Caco-2 (cell line): Measurements from ENCODE around the gene ANK2. TPM values are rescaled to one million over a fixed set of nuclear protein-coding genes. Genes with fewer than 3 reads are reported as not detected.

Experiments used
- BruUV-seq: library from RNA; stranded (reverse); fragments of 400-500 nt; replicated peaks from 2 replicates; lab custom pipeline; 2021; lab: Mats Ljungman, UMichigan
- CTCF ChIA-PET: fragments of 300-600 bp; sonication (Branson Sonifier 250); formaldehyde crosslinking; loops from one replicate; lab custom pipeline; 2022; ENCODE audit warnings: antibody characterized with exemption; lab: Charles Lee
- POLR2A ChIA-PET: fragments of 300-600 bp; sonication (Branson Sonifier 250); formaldehyde crosslinking; loops from one replicate; lab custom pipeline; 2022; ENCODE audit warnings: antibody characterized with exemption; lab: Charles Lee
- DNase-seq, 2 experiments: peaks; one replicate each; pipeline versions ENCODE4 v3.0.0 to v3.0.0-alpha.2; 2020 to 2022
- H3K27me3 ChIP-seq: replicated peaks from 2 replicates; pipeline ENCODE4 v1.6.0; 2011; ENCODE audit warnings: low read length; ENCODE audit not compliant: control insufficient read depth, insufficient read depth
- H3K36me3 ChIP-seq: 2 replicates; pipeline ENCODE4 v1.5.1; 2011; ENCODE audit warnings: low read length; ENCODE audit not compliant: control insufficient read depth, insufficient read depth
- H3K4me1 ChIP-seq: fragments of 250-450 bp; sonication (Bioruptor Pico); 2 replicates; pipeline ENCODE4 v1.5.1; 2020; ENCODE audit warnings: mild to moderate bottlenecking
- H3K4me3 ChIP-seq: 2 replicates; pipeline ENCODE4 v1.5.1; 2011; ENCODE audit warnings: low read depth, mild to moderate bottlenecking, control low read depth, low read length
- H3K9me3 ChIP-seq: fragments of 250-450 bp; sonication (Bioruptor Pico); 2 replicates; pipeline ENCODE4 v1.5.1; 2020; ENCODE audit warnings: mild to moderate bottlenecking, moderate library complexity
- H3K27ac Mint-ChIP-seq: one replicate; pipeline ENCODE4 v1.8.0; 2022; ENCODE audit warnings: mixed read lengths; ENCODE audit not compliant: unreplicated experiment
- H3K27me3 Mint-ChIP-seq: one replicate; pipeline ENCODE4 v1.8.0; 2022; ENCODE audit warnings: mixed read lengths; ENCODE audit not compliant: insufficient read depth, unreplicated experiment
- H3K36me3 Mint-ChIP-seq: one replicate; pipeline ENCODE4 v1.8.0; 2022; ENCODE audit warnings: mild to moderate bottlenecking, mixed read lengths; ENCODE audit not compliant: insufficient read depth, unreplicated experiment
- H3K4me1 Mint-ChIP-seq: one replicate; pipeline ENCODE4 v1.8.0; 2022; ENCODE audit warnings: low read depth, mixed read lengths; ENCODE audit not compliant: unreplicated experiment
- H3K4me3 Mint-ChIP-seq: one replicate; pipeline ENCODE4 v1.8.0; 2022; ENCODE audit warnings: mild to moderate bottlenecking, moderate library complexity, mixed read lengths; ENCODE audit not compliant: unreplicated experiment
- H3K9me3 Mint-ChIP-seq: one replicate; pipeline ENCODE4 v1.8.0; 2022; ENCODE audit warnings: mixed read lengths; ENCODE audit not compliant: unreplicated experiment
- intact Hi-C: fragments of 100-400 bp; cut with micrococcal nuclease; formaldehyde crosslinking; loops from one replicate; pipeline ENCODE4 v1.10.0; 2022; ENCODE audit not compliant: unreplicated experiment
- total RNA-seq: library from RNA; stranded (reverse); gene quantifications from 2 replicates; pipeline ENCODE4 v1.2.3, GENCODE V29; 2022
- TF ChIP-seq, protein P1 (sequence below), 2 experiments: fragments of 200-600 bp in 1 of 2; IDR thresholded peaks; 1 replicate in 1 of 2; 2 replicates in 1 of 2; pipeline versions ENCODE4 v1.5.1 to v1.8.0; 2011 to 2022; ENCODE audit warnings: antibody characterized with exemption in 1 of 2, control low read depth in 1 of 2, inconsistent platforms in 1 of 2, low read depth in 1 of 2, low read length in 1 of 2, mild to moderate bottlenecking in 1 of 2, moderate library complexity in 1 of 2; ENCODE audit not compliant: insufficient read depth in 1 of 2, severe bottlenecking in 1 of 2, unreplicated experiment in 1 of 2

Gene ANK2
- total RNA-seq, 1 experiment from 2014 or later, result 26.3 TPM

DNA sequence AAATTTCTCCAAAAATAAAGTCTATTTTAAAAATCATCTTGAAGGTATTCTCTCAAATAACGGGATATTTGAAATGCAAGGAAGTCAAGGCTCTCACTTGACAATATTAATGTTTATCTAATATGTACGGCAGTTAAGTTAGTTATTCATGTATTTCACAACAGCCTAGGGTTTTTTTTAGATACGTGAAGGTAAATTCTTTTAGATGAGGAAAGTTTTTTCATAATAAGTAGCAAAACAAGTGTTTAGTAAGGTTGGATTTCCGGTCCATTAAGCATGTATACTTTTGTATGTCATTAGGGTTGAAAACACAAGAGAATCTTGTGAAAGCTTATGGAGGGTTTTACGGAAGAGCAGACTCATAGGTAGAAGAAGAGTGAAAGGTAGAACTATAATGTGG, 273.3 kb downstream of the ANK2 start:
- no peaks in the 10 kb centered on the region for H3K36me3 ChIP-seq
- Mint-ChIP-seq H3K27me3 (no peaks in the 10 kb centered on the region), H3K27ac (no peak overlapping the region), H3K36me3 (no peaks in the 10 kb centered on the region), H3K4me3 (no peak overlapping the region), H3K4me1 (no peaks in the 10 kb centered on the region), H3K9me3 (no peaks in the 10 kb centered on the region)
- CTCF ChIA-PET, result no interaction called here
- H3K4me1 ChIP-seq, result no peaks in the 10 kb centered on the region
- TF ChIP-seq, protein P1, sequence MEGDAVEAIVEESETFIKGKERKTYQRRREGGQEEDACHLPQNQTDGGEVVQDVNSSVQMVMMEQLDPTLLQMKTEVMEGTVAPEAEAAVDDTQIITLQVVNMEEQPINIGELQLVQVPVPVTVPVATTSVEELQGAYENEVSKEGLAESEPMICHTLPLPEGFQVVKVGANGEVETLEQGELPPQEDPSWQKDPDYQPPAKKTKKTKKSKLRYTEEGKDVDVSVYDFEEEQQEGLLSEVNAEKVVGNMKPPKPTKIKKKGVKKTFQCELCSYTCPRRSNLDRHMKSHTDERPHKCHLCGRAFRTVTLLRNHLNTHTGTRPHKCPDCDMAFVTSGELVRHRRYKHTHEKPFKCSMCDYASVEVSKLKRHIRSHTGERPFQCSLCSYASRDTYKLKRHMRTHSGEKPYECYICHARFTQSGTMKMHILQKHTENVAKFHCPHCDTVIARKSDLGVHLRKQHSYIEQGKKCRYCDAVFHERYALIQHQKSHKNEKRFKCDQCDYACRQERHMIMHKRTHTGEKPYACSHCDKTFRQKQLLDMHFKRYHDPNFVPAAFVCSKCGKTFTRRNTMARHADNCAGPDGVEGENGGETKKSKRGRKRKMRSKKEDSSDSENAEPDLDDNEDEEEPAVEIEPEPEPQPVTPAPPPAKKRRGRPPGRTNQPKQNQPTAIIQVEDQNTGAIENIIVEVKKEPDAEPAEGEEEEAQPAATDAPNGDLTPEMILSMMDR (IDR thresholded peaks at IDR 0.05; ENCODE audit: insufficient read depth in 1 of 2, low read depth in 1 of 2, low read length in 1 of 2, severe bottlenecking in 1 of 2, unreplicated experiment in 1 of 2), result no peak
- BruUV-seq, result no TSS peak
- intact Hi-C loops, result no loop called here
- H3K27me3 ChIP-seq, result no peaks in the 10 kb centered on the region
- DNase-seq, result no peak
- no peak overlapping the region for H3K4me3 ChIP-seq
- POLR2A ChIA-PET, result no interaction called here
- H3K9me3 ChIP-seq, result no peaks in the 10 kb centered on the region

DNA sequence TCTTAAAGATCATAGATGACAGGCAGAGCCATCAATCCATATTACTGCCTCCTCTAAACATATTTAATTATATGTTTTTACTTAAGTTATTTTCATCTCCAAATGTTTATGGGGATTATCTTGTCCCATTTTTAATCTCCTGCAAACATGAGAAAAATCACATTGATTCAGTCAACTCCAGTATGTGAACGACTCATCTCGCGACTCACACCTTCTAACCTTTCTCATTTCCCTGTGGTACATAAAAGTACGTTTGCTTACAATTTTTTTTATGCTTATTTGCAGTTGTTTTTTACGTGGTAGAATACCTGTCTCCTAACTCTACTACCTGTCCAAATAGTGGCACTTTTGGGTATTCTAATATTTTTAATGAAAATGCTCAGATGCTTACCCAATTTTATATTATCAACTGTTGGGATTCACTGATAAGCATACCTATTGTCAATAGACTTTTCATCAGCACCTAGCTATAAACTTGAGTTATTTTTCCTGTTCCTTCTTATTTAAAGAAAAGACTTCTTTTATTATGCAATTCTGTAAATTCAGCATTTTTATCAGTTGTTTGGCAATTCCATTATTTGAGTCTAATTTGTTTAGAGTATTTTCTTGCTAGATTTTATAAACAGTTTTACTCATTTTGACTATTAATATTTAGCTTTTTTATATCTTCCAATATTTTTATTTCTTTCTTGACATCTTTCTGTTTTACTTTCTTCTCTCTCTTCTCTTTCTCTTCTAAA, 276.6 kb downstream of the ANK2 start:
- BruUV-seq, result no TSS peak
- no peak overlapping the region for H3K4me3 Mint-ChIP-seq

DNA sequence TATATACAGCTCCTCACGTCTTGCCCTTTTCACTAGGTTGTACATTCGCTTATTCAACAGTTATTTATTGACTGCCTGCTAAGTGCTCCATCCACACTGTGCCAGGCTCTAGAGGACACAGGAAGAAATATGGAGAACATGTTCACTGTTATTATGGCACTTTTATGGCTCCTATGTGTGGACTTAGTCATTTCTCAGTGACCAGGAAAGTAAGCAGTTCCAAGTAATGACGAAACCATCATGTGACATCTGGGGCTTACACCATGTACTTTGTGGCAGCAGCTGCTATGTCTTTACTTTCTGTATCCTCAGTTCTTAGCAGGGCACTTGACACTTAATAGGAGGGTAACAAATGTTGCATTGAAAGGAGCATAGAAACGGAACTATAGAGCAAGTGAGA, 278.0 kb downstream of the ANK2 start:
- ChIA-PET POLR2A (no interaction called here), CTCF (no interaction called here)
- Mint-ChIP-seq H3K27me3 (no peaks in the 10 kb centered on the region), H3K36me3 (no peaks in the 10 kb centered on the region), H3K4me1 (peaks cover 11% of the 10 kb centered on the region), H3K4me3 (no peak overlapping the region), H3K27ac (no peak overlapping the region), H3K9me3 (no peaks in the 10 kb centered on the region)
- Histone ChIP-seq H3K36me3 (no peaks in the 10 kb centered on the region), H3K4me1 (peaks cover 13% of the 10 kb centered on the region), H3K27me3 (no peaks in the 10 kb centered on the region), H3K4me3 (no peak overlapping the region), H3K9me3 (no peaks in the 10 kb centered on the region)
- intact Hi-C loops, result no loop called here
- BruUV-seq, result no TSS peak
- TF ChIP-seq, protein P1 (IDR thresholded peaks at IDR 0.05; ENCODE audit: insufficient read depth in 1 of 2, low read depth in 1 of 2, low read length in 1 of 2, severe bottlenecking in 1 of 2, unreplicated experiment in 1 of 2), result no peak
- peak; percentile 36 to 41 for DNase-seq

More for the DNA sequence above, 276.6 kb downstream of the ANK2 start:
- Mint-ChIP-seq H3K36me3 (no peaks in the 10 kb centered on the region), H3K4me1 (no peaks in the 10 kb centered on the region), H3K27me3 (no peaks in the 10 kb centered on the region), H3K27ac (no peak overlapping the region), H3K9me3 (no peaks in the 10 kb centered on the region)
- TF ChIP-seq, protein P1 (IDR thresholded peaks at IDR 0.05; ENCODE audit: insufficient read depth in 1 of 2, low read depth in 1 of 2, low read length in 1 of 2, severe bottlenecking in 1 of 2, unreplicated experiment in 1 of 2), result no peak
- no peaks in the 10 kb centered on the region for H3K4me1 ChIP-seq
- no peaks in the 10 kb centered on the region for H3K36me3 ChIP-seq
- intact Hi-C loops, result no loop called here
- no peaks in the 10 kb centered on the region for H3K9me3 ChIP-seq
- H3K4me3 ChIP-seq, result no peak overlapping the region
- CTCF ChIA-PET, result no interaction called here
- no peaks in the 10 kb centered on the region for H3K27me3 ChIP-seq
- POLR2A ChIA-PET, result no interaction called here
- DNase-seq, result no peak
